Measurements from ENCODE around the gene BCAN. TPM values are rescaled to one million over a fixed set of nuclear protein-coding genes. Genes with fewer than 3 reads are reported as not detected.

Gene BCAN
- total RNA-seq, 1 experiment from 2014 or later = not detected

- Histone ChIP-seq H3K27me3 (ENCODE audit: insufficient read depth, low read depth) (peaks cover 30% of the 10 kb centered on the region; the same call in 1 of the 2 replicates), H3K9me2 (ENCODE audit: insufficient read depth) (no peaks in the 10 kb centered on the region), H3K27ac (no peak overlapping the region), H2AFZ (no peak overlapping the region), H3K79me2 (ENCODE audit: low read depth) (no peaks in the 10 kb centered on the region), H3K4me3 (no peak overlapping the region), H3K36me3 (ENCODE audit: low read depth) (no peaks in the 10 kb centered on the region), H3F3A (ENCODE audit: insufficient read depth, low read depth) (no peaks in the 10 kb centered on the region; the same call in 1 of the 2 replicates), H3K4me2 (no peak overlapping the region), H4K20me1 (ENCODE audit: insufficient read depth) (no peaks in the 10 kb centered on the region), H3K4me1 (replicated peaks; ENCODE audit: insufficient read depth) (peaks cover 9% of the 10 kb centered on the region), H3K9me3 (ENCODE audit: insufficient read depth, low read depth) (no peaks in the 10 kb centered on the region)
- BruUV-seq (replicated peaks) = no TSS peak
- TF ChIP-seq EZH2 (IDR thresholded peaks at IDR 0.05; ENCODE audit: low read depth) (no peak), CTCF (conservative IDR thresholded peaks at IDR 0.05) (no peak)
- intact Hi-C loops (cut with micrococcal nuclease; ENCODE audit: unreplicated experiment) = no loop called here
- POLR2A ChIA-PET (ENCODE audit: unreplicated experiment) = no interaction called here
- CTCF ChIA-PET = no interaction called here
- no peak for DNase-seq
Observed at GRCh38 chr1:156673387-156674121, 31.6 kb downstream of the BCAN start.

GRCh38 chr1:156675210-156676113, 33.5 kb downstream of the BCAN start:
- TF ChIP-seq EZH2 (IDR thresholded peaks at IDR 0.05; ENCODE audit: low read depth) (no peak), CTCF (conservative IDR thresholded peaks at IDR 0.05) (no peak)
- no TSS peak for BruUV-seq (replicated peaks)
- CTCF ChIA-PET = interaction anchor here (0.7 kb wide), 1 partner anchor 14 kb away, joined by 15 read pairs; no protein-coding TSS in a partner anchor
- DNase-seq = no peak
- peaks cover 42% of the 10 kb centered on the region for H3K27me3 ChIP-seq (ENCODE audit: insufficient read depth, low read depth)
- peaks cover 9% of the 10 kb centered on the region for H3K4me1 ChIP-seq (replicated peaks; ENCODE audit: insufficient read depth)
- intact Hi-C loops (cut with micrococcal nuclease; ENCODE audit: unreplicated experiment) = no loop called here
- no peaks in the 10 kb centered on the region for H3K79me2 ChIP-seq (ENCODE audit: low read depth)
- no peaks in the 10 kb centered on the region for H3K36me3 ChIP-seq (ENCODE audit: low read depth)
- no peaks in the 10 kb centered on the region for H4K20me1 ChIP-seq (ENCODE audit: insufficient read depth)
- no peak overlapping the region for H2AFZ ChIP-seq
- H3K9me3 ChIP-seq (ENCODE audit: insufficient read depth, low read depth) = no peaks in the 10 kb centered on the region
- H3K4me2 ChIP-seq = no peak overlapping the region
- H3K9me2 ChIP-seq (ENCODE audit: insufficient read depth) = no peaks in the 10 kb centered on the region
- POLR2A ChIA-PET (ENCODE audit: unreplicated experiment) = interaction anchor here (0.7 kb wide), 1 partner anchor 68 kb away, joined by 5 read pairs; no protein-coding TSS in a partner anchor
- H3K27ac ChIP-seq = no peak overlapping the region
- no peak overlapping the region for H3K4me3 ChIP-seq
- H3F3A ChIP-seq (ENCODE audit: insufficient read depth, low read depth) = no peaks in the 10 kb centered on the region; the same call in 1 of the 2 replicates

GRCh38 chr1:156676114-156676819, 34.4 kb downstream of the BCAN start:
- Histone ChIP-seq H3K27ac (no peak overlapping the region), H2AFZ (no peak overlapping the region), H3K79me2 (ENCODE audit: low read depth) (no peaks in the 10 kb centered on the region), H4K20me1 (ENCODE audit: insufficient read depth) (no peaks in the 10 kb centered on the region), H3K9me2 (ENCODE audit: insufficient read depth) (no peaks in the 10 kb centered on the region), H3K4me1 (replicated peaks; ENCODE audit: insufficient read depth) (peaks cover 9% of the 10 kb centered on the region), H3K27me3 (ENCODE audit: insufficient read depth, low read depth) (peaks cover 37% of the 10 kb centered on the region), H3F3A (ENCODE audit: insufficient read depth, low read depth) (no peaks in the 10 kb centered on the region; the same call in 1 of the 2 replicates), H3K9me3 (ENCODE audit: insufficient read depth, low read depth) (no peaks in the 10 kb centered on the region), H3K4me3 (no peak overlapping the region), H3K4me2 (no peak overlapping the region), H3K36me3 (ENCODE audit: low read depth) (no peaks in the 10 kb centered on the region)
- DNase-seq = no peak
- CTCF ChIA-PET = interaction anchor here (0.5 to 2.4 kb wide), 7 partner anchors 11 to 230 kb away, joined by 3 to 15 read pairs (median 7); no protein-coding TSS in a partner anchor
- intact Hi-C loops (cut with micrococcal nuclease; ENCODE audit: unreplicated experiment) = no loop called here
- BruUV-seq (replicated peaks) = no TSS peak
- POLR2A ChIA-PET (ENCODE audit: unreplicated experiment) = interaction anchor here (0.6 kb wide), 1 partner anchor 365 kb away, joined by 8 read pairs; no protein-coding TSS in a partner anchor
- TF ChIP-seq EZH2 (IDR thresholded peaks at IDR 0.05; ENCODE audit: low read depth) = no peak
- TF ChIP-seq CTCF (conservative IDR thresholded peaks at IDR 0.05) = no peak
